Skeletal muscle cell (primary cell): ENCODE data around the gene METTL3.
A peak's percentile ranks its signal among the peaks of the same experiment; 100 is the strongest.

ENCODE experiments used
- DNase-seq: peaks from one replicate; pipeline ENCODE4 v3.0.0-alpha.2; 2010; ENCODE audit warnings: low read depth
- H3K4me3 ChIP-seq: 2 replicates; pipeline ENCODE4 v1.5.1; 2011; ENCODE audit warnings: low read depth, mild to moderate bottlenecking, control low read depth, low read length, moderate library complexity

The METTL3 gene

DNA sequence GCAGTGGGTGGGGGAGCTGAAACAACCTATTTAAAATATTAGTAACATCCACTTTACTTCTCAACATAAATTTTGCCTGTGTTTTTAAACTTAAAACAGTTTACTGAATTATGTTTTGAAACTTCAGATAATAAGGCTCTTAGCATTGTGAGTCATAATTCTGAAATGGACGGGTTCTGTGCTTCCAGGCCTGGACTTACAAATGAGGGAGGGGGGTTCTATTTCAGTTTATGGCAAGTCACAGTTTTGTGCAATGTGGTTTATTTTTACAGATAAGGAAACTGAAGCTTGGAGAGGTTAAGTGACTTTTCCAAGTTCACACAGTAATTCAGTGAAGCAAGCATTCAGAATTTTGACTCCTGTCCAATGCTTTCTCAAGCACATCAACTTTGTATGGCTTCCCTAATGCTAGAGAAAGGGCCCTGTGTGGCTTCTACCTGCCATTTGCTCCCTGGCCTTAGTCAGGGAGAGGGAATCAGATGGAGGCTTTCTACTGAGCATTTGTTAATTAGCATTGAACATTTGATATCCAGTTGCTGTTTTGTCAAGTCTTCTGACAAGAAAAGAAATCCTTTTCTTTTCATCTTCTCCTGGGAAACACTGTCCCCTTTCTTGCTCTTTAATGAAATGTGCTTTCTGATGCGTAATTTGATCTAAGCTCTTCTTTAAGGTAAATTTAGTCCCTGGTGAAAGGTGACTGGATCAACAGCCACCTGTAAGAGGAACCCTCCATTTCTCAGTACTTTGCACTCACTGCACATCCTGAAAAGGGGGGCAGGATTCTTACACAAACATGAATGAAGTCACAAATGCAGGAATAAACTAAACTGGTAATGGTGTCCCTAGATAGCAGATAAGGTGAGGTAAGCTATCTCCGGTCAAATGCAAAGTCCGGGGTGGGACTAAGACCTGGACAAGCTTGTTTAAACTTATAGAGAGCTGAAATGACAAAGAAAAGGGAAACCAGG is 17.5 kb upstream of the METTL3 start:
- H3K4me3 ChIP-seq, result no peak overlapping the region
- no peak for DNase-seq

DNA sequence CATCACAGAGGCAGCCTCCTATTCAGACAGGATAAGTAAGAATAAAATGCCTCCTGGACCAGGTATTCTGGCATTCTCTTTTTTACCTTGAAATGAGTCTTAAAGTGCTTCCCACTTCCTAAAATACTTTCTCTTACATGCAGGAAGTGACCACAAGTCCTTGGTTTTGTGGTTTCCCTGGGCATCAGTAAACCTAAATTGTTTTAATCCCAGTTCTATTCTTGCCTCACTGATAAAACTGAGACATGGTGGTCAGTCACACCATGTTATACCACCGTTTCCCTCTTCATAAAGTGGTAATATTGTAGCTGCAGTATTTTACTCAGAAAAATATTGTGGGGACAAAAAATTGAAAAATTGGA is 16.2 kb upstream of the METTL3 start:
- no peak overlapping the region for H3K4me3 ChIP-seq
- no peak for DNase-seq

DNA sequence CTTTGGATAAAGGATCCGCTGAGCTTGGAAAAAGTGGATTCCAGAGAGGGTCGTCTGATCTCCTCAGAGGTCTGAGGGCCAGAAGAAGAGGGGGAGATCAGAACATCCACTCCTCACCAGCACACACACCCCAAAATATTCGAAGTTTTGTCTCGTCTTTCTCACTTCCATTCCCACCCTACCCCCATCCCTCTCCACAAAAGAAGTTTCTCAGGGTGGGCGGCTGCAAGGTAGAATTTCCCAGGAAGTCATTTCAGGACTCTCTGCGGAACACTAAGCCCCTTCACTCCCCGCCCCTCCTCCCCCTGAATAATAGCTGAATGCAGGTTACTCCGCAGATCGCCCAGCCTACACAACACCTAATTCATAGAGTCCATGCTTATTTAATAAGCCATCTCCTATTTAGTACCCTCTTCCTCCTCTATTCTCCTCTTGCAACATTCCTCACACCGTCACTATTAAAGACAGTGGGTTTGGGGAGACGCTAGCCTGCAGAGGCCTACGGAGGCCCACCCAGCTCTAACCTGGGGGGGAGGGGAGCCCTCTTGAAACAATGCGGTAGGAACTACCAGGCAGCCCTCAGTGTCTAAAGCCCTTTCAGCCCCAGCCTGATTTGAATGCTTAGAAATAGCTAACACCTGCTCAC is 15.7 kb upstream of the METTL3 start:
- DNase-seq, result no peak
- peak overlapping the region; percentile 74 for H3K4me3 ChIP-seq

DNA sequence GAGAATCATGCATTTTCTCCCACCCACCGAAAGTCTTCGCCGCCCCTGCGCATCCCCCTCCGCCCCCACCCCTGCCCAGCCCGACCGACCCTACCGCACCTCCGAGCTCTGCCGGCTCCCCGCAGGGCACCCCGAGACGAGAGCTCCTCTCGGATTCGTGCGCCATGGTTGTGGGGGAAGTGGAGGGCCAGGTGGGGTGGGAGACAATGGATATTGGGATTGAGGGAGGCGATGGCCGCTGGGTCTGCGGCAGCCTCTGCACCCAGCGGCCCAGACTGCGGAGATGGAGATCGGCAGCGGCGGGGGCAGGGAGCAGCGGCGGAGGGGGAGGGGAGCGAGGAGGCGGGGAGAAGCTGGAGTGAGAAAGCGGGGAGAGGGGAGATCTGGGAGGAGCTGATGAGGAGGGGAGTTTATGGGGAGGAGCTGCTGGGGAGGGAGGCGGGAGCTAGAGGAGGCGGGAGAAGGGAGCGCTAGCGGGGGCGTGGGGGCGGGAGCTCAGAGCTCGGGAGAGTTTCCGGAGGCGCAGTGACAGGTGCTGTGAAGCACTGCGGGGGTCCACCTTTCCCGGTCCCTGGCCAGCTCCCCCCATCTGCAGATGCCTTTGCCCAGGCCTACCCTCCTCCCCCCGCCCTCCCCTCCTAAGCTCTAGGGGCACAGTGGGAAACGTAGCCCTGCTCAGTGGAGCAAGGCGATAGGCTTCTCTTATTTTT is 15.0 kb upstream of the METTL3 start, which contains the start of gene SALL2:
SALL2 (minus strand) TSS at position 385 of the 710 bp plus-strand sequence; CDS start at position 166, 219 bp downstream.
- DNase-seq, result no peak
- peak within 1 kb of the TSS; percentile 74 for H3K4me3 ChIP-seq

DNA sequence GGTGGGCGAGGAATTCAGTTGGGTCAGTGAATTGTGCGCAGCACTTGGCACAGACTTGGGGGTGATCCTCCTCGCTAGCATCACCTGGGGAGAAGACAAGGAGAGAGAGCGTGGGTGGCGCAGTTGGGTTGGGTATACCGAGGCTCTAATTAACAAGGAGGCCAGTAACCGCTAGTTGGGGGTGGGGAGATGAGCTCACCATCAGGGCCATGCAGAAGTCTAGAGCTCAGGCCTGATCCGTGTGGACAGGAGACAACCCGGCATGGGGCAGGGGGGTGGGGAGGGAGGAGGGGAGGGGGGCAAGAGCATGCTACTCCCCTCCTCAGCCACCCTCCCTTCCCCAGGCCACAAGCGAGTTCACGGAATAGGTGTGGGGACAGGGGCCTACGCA is 14.4 kb upstream of the METTL3 start:
- DNase-seq, result no peak
- H3K4me3 ChIP-seq, result peak overlapping the region; percentile 74

DNA sequence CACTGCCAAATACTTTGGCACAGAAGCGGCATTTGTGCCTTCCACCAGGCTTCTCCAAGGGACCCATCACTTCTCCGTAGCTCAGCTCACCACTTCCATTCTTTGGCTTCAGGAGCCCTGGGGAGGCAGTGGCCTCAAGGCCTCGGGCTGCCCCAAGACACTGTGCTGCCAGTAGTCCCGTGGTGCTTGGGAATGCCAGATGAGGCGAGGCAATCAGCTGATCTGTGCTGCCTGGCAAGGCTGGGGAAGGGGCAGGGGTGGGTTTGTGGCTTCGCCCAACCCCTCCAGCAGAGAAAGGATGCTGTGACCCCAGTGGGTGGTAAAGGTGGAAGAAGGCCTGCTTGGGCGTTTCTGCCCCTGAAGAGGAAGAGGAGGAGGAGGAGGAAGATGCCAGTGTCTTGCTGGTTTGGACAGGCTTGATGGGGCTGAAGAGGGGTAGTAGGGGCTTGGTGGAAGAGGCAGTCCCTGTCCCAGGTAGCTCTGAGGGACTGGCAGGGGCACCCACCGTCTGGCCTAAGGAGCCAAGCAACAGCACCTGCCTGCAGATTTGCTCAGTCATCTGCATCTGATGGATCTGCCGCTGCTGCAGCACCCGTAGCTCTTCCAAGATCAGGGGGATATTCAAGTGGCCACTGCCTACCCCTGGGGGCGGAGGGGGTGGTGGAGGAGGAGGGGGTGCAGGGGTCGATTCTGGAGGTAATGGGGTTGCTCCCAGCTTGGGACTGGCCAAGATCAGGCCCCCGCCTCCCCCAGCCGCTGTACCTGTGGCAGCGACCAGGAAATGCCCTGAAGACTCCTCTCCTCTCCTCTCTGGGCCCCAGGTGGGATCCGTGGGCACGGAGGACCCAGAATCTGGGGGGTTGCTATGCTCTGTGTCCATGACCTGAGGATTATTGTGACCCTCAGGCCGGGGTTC is 13.7 kb upstream of the METTL3 start:
- H3K4me3 ChIP-seq, result peak overlapping the region; percentile 74
- DNase-seq, result no peak

DNA sequence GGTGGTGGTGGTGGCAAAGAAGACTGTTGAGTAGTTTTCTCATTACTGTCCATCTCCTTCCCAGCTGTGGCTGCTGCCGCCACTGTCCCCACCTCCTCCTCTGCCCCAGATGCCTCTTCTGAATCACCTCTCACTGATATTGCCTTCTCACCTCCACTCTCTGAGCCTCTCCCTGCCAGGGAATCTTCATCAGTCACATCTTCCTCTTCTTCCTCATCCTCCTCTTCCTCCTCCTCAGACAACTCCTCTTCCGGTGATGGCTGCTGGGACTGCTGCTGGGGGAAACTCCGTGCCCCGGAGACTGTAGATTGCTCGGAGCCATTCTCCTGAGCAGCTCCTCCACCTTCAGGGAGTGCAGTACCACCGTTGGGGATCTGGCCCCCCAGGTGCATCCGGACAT is 12.1 kb upstream of the METTL3 start:
- no peak for DNase-seq
- H3K4me3 ChIP-seq, result no peak overlapping the region

DNA sequence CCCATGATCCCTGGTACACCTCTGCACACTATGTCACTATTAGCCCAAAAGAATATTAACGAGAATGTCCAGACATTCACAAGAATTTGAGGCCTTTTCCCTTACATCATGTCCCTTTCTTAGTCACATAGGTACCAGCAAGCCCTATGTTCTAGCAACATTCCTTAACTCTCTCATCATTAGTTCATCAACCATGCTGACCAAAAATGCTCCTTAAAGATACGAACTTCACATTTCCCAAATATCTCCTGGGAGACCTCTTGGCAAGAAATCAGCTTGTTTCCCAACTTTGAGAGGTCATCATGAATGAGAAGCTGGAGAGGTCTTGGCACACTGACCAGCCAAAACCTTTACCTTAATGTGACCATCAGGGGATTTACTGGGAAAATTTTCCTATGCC is 10.4 kb upstream of the METTL3 start:
- peak; percentile 31 for DNase-seq
- H3K4me3 ChIP-seq, result no peak overlapping the region

DNA sequence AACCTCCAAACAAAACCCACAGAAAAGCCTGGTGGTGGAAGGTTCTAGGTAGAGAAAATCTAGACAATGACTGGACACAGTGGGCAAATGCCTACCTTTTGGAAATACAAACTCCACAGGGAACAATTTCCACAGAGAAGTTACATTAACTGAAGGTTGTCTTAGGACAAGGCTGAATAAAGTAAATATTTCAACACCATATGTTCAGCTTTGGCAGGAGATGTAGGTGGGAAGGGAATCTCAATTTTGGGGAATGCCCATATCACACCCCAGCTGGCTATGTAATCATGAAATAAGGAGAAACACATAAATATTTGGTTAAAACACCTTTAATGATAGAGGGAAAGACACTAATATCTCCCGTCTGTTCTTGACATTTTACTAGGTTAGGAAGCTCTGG is 9.6 kb upstream of the METTL3 start:
- DNase-seq, result no peak
- no peak overlapping the region for H3K4me3 ChIP-seq

DNA sequence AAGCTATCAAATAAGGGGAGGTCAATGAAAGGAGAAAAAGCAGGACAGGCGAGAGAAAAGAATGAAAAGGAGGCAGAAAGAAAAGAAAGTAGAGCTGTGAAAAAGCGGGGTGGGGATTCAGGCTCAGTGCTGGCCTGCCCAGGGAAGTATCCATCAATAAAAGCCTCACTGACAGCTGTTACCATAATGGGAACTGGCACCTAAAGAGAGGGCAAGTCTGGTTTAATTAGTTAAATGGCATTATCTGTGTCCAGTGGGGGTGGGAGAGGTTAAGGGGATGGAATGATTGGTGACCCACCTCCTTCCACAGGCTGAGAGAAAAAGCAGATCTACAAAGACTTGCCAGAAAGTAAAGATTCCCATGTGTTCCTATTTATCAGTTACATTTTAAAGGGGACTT is 7.6 kb upstream of the METTL3 start:
- no peak for DNase-seq
- no peak overlapping the region for H3K4me3 ChIP-seq

DNA sequence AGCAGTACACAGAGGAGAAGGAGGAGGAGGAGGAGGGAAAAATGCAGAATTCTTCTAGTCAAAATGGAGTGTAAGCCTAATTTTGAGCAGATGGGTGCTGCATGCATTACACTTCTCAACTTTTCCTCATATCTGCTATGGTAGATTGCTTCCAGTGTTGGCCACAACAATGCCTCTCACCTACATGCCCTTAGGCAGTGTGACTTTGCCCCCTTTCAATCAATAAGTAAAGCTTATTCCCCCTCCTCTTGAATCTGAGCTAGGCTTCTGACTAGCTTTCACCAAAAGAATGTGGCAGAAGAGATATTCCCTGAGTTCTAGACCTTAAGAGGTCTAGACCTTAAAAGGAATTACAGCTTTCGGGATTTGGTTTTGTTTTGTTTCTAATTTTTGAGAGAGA is 3.2 kb upstream of the METTL3 start:
- no peak overlapping the region for H3K4me3 ChIP-seq
- no peak for DNase-seq

DNA sequence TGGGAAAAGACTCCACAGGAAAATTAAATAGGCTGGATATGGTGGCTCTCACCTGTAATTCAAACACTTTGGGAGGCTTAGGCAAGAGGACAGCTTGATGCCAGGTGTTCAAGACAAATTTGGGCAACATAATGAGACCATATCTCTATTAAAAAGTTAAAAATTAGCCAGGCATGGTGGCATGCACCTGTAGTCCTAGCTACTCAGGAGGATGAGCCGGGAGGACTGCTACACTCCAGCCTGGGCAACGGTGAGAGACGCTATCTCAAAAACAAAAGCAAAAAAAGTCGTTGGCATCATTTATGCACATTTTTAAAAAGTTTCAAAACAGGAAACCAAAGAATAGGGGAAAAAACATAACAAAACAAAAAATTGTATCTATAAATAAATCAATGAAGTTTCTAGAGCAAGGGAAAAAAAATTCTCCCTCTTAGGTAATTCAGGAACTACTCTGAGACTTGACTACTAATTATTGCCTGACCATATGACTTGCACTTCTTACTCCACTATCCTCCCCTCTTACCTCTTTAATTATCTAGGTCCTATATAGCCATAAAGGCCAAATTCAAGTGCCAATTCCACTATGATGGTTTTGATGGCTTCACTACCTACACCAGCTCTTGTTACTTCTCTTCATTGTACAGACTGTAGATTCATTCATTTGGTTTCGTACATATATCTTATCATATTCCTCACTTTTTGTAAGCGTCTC is 1.6 kb downstream of the METTL3 start:
- no peak for DNase-seq
- peak overlapping the region; percentile 97 for H3K4me3 ChIP-seq

DNA sequence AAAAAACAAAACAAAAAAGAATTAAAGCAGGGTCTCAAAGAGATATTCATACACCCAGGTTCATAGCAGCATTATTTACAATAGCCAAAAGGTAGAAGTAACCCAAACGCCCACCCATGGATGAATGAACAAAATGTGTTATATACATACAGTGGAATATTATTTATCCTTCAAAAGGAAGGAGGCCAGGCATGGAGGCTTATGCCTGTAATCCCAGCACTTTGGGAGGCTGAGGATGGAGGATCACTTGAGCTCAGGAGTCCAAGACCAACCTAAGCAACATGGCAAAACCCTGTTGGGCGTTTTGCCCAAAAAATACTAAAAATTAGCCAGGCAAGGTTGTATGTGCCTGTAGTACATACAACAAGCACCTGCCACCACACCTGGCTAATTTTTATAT is 4.6 kb downstream of the METTL3 start:
- DNase-seq, result no peak
- no peak overlapping the region for H3K4me3 ChIP-seq

DNA sequence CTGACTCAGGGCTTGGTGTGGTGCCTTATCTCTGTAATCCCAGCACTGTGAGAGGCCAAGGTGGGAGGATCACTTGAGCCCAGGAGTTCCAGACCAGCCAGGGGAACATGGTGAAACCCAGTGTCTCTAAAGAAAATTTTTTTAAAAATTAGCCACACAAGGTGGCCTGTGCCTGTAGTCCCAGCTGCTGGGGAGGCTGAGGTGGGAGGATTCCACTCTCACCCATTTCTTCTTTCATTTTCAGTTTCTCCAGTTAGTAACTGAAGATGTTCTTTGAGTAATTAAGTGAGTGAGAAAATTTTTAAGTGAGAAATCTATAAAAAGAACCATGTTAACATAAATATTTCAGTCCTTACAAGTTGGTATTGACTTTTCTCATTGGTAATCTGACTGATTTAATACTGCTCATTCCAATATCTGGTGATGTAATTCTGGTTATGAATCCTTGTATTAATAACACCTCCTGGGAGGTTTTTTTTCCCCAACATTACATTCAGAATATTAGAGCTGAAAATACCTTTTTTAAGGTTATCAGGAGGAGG is 6.1 kb downstream of the METTL3 start:
- DNase-seq, result no peak
- no peak overlapping the region for H3K4me3 ChIP-seq

DNA sequence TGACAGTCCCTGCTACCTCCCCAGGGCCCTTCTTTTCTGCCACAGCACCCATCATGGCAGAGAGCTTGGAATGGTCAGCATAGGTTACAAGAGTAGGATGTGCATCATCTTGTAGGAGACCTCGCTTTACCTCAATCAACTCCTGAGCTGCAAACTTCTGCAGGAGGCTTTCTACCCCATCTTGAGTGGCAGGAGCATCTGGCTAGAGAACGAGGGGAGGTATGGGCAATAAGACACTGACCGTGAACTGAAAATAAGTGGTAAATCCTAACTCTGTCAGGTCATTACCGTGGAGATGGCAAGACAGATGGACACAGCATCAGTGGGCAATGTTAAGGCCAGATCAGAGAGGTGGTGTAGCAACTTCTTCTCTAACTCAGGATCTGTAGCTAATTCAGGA is 7.8 kb downstream of the METTL3 start:
- H3K4me3 ChIP-seq, result no peak overlapping the region
- DNase-seq, result no peak

DNA sequence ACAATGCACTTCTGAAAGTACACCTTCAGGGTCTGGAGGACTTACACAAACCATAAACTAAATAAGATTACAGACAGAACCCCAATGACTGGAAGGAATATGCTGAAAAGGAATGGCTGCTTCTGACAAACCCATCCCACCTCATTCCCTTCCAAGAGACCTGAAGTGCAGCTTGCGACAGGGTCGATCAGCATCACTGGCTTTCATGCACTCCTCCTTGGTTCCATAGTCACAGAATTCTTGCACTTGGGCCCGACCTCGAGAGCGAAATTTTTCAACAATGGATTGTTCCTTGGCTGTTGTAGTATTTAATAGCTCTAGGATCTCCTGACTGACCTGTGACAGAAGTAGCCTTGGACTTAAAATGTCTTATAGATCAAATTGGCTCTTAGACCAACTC is 9.6 kb downstream of the METTL3 start:
- H3K4me3 ChIP-seq, result no peak overlapping the region
- DNase-seq, result no peak

DNA sequence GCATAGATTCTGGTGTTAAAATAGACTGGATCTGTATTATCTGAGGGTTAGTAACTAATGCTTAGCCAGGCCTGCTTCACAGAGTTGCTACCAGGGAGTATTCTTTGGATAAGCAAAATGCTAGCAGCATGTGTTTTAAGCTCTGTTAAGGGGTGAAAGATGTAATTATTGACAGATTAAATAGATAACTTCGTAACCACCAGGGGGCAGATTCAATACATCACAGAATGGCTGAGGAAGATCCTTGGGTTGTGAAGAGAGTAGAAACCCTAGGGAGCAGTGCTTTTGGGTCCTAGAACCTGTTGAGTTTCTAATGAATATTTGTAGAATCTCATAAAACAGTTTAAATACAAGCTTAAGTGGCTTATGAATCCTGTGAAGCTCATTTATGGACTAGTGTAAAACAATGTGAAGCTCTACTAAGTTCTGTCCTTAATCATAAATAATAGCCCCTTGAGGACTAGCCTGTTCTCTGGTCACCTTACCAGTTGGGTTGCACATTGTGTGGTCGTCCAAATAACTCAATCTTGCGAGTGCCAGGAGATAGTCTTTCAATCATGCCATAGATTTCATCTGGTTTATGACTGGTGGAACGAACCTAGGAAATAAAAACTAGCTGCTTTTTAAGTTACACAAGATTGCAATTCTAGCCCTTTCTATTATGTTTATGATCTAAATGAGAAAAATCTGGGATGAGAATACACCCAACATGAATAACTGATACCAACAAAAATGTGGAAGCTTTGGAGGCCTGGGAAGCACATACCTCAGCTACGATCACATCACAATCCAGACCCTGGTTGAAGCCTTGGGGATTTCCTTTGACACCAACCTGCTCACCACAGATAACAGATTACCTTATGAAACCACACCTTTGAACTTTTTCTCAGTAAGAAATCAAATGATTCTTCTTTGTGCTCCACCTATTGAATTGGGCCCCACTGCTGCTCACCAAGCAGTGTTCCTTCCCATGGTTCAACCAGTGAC is 12.3 kb downstream of the METTL3 start:
- no peak for DNase-seq
- no peak overlapping the region for H3K4me3 ChIP-seq
